Neuron (in vitro differentiated cells): Measurements from ENCODE around the gene AKAP8L.

ENCODE experiments used
- H2AFZ ChIP-seq: one replicate; pipeline ENCODE4 v1.6.1; 2013; ENCODE audit warnings: low read depth, mild to moderate bottlenecking, inconsistent platforms, low read length, moderate library complexity
- H3K27me3 ChIP-seq: one replicate; pipeline ENCODE4 v1.6.1; 2013; ENCODE audit warnings: low read length; ENCODE audit not compliant: insufficient read depth
- H3K36me3 ChIP-seq: one replicate; pipeline ENCODE4 v1.6.1; 2013; ENCODE audit warnings: low read length; ENCODE audit not compliant: insufficient read depth
- H3K4me1 ChIP-seq: one replicate; pipeline ENCODE4 v1.6.1; 2013; ENCODE audit warnings: low read length; ENCODE audit not compliant: insufficient read depth
- H3K4me3 ChIP-seq: 2 replicates; pipeline ENCODE4 v1.5.1; 2013; ENCODE audit warnings: mild to moderate bottlenecking, low read length, moderate library complexity
- H3K9me3 ChIP-seq: one replicate; pipeline ENCODE4 v1.6.1; 2013; ENCODE audit warnings: low read length

Gene AKAP8L

DNA sequence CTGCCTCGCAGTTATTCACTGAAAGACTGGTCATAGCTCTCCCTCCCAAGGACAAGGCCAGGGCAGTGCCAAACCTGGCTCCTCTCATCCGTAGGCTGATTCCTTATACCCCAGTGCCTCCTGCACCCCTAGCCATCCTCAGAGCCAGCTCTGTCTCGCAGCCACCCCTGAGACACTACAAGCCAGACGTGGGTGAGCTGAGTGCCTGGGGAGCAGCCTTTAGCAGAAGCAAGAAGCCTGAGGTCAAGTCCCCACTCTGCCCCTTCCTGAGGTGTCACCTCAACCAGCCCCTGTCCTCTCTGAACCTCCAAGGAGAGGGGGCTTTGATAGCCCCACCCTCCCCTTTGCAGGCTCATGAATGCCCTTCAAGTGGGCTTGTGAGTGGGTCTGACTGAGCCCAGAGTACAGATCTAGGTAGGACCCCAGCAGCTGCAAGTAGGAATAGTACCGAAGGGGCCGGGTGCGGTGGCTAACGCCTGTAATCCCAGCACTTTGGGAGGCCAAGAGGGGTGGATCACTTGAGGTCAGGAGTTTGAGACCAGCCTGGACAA lies 14.8 kb upstream of the AKAP8L start:
- Histone ChIP-seq H3K9me3 (no peaks in the 10 kb centered on the region), H3K4me3 (peak overlapping the region; percentile 81), H3K36me3 (peaks cover 15% of the 10 kb centered on the region), H2AFZ (peak overlapping the region; percentile 96), H3K27me3 (no peaks in the 10 kb centered on the region), H3K4me1 (peaks cover 17% of the 10 kb centered on the region)

GRCh38 chr19:15432629-15433518 lies 14.1 kb upstream of the AKAP8L start:
- H3K4me1 ChIP-seq = peaks cover 17% of the 10 kb centered on the region
- H3K9me3 ChIP-seq = no peaks in the 10 kb centered on the region
- no peaks in the 10 kb centered on the region for H3K27me3 ChIP-seq
- peak overlapping the region; percentile 81 for H3K4me3 ChIP-seq
- peak overlapping the region; percentile 96 for H2AFZ ChIP-seq
- H3K36me3 ChIP-seq = peaks cover 20% of the 10 kb centered on the region

DNA sequence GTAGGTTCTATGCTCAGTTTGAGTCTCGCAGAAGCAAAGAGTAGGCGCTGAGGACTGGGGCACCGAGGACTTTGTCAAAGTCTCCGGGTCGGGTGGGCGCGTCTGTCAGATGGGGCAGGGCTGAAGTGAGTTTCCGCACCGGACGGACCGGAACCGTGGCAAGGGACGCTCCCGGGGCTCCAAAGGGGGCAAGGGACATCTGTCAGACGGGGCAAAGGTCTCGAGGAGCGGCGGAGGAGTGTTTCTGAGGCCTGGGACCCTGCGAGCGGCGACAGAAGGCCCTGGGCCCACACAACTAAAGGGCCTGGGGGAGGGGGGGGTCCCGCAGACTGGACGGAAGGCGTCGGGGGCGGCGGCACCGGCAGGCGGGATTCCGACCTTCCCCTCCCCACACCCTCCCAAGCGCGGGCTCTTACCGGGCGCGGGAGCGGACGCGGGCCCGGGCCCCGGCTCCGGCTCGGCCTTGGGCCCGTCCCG lies 13.3 kb upstream of the AKAP8L start:
- no peak overlapping the region for H2AFZ ChIP-seq
- H3K36me3 ChIP-seq = peaks cover 28% of the 10 kb centered on the region
- no peaks in the 10 kb centered on the region for H3K27me3 ChIP-seq
- H3K9me3 ChIP-seq = no peaks in the 10 kb centered on the region
- H3K4me1 ChIP-seq = peaks cover 17% of the 10 kb centered on the region
- H3K4me3 ChIP-seq = peak overlapping the region; percentile 81

GRCh38 chr19:15431396-15432017 lies 12.7 kb upstream of the AKAP8L start:
- Histone ChIP-seq H2AFZ (no peak overlapping the region), H3K9me3 (peaks cover 1% of the 10 kb centered on the region), H3K4me3 (peak overlapping the region; percentile 81), H3K36me3 (peaks cover 34% of the 10 kb centered on the region), H3K27me3 (no peaks in the 10 kb centered on the region), H3K4me1 (peaks cover 17% of the 10 kb centered on the region)

DNA sequence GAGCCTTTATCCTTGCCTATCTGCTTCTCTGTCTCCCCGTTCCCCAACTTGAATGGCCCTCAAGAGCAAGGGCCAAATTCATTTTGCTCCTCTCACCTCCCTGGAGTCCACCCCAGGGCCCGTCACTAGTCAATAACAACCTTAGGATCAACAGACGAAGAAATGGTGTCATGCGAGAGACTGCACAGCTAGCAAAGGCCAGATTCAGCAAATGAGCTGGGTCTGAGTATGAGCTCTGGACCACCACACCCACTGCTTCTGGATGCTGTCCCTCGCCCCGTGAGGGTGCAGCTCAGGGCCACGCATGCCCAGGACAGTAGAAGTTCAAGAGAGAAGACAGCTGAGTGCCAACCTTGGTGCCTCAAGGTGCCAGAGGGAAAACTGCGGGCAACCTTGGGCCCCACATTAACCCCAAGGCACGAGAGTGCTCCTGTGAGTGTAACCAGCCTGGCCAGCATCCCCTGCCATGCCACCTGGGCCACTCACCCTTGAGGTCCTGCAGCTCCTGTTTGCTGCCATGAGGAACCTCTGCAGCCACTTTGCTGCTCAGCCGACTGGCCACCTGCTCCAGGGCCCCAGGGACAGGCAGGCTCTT lies 11.8 kb upstream of the AKAP8L start:
- Histone ChIP-seq H3K4me3 (peak overlapping the region; percentile 81), H3K36me3 (peaks cover 41% of the 10 kb centered on the region)

DNA sequence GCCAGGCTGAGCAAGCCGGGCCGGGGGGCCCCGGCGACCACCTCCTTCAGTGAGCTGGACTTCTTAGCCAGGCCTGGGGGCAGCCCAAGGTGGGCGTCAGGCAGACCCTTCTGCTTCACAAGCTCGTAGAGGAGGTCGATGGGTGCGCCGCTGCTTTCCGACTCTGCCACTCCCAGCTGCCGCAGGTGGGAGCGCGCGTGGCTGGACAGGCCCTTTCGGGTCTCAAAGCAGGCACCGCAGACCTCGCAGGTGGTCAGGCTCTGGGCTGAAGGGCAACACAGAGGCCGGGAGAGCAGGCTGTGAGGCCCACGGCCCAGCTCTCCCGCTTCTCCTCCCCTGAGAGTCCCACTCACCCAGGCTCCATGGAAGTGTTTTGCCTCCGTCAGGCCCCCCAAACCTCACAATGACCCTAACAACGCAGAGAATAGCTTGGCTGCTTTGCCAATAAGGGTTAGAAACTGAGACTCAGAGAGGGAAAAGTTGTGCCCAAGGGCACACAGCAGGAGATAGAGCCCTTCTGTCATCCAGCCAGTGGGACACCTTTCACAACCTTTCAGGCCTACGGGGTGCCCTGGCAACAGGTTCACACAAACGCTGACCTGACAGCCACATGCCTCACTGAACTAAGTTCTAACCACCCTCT lies 11.2 kb upstream of the AKAP8L start:
- no peaks in the 10 kb centered on the region for H3K27me3 ChIP-seq
- H3K36me3 ChIP-seq = peaks cover 46% of the 10 kb centered on the region
- no peak overlapping the region for H3K4me3 ChIP-seq
- peaks cover 17% of the 10 kb centered on the region for H3K4me1 ChIP-seq
- H2AFZ ChIP-seq = no peak overlapping the region
- H3K9me3 ChIP-seq = peaks cover 3% of the 10 kb centered on the region

More for the DNA sequence above, 11.8 kb upstream of the AKAP8L start:
- no peak overlapping the region for H2AFZ ChIP-seq
- no peaks in the 10 kb centered on the region for H3K27me3 ChIP-seq
- H3K9me3 ChIP-seq = peaks cover 3% of the 10 kb centered on the region
- H3K4me1 ChIP-seq = peaks cover 17% of the 10 kb centered on the region

DNA sequence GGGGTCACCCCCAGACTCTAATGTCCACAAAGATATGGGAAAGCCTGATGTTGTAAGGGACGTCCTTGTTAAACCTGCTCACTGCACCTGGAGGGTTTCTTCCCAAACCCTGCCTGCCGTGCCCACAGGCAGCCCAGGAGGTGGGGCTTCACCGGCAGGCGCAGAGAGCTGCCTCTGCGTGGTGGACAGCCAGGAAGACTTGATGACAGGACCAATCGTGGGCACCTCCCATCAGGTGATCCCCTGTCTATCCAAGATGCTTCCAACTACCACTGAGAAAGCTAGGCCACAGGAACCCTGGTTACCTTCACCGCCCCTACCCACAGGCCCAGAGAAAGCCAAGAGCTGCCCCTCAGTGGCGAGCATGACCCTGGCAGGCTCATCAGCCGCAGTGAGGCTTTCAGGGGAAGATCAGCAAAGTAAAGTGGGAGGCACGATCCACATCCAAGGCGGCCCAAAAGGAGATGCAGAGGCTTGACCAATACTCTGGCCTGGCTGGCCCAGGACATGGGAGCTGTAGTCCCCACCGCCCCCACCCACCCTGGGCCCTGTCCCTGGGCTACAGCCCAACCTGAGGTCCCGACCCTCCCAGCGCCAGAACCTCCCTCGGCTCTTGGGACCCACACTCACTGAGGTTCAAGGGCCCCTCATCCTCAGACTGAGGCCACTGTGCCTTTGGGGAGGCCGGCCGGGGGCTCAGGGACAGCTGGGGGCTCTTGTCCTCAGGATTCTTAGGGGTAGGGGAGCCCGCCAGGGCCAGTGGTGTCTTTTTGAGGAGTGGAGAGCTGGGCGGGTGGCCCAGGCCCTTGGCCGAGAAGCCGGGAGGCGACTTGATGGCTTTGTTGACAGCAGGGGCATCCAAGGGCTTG lies 10.4 kb upstream of the AKAP8L start:
- Histone ChIP-seq H2AFZ (no peak overlapping the region), H3K27me3 (no peaks in the 10 kb centered on the region), H3K4me3 (no peak overlapping the region), H3K36me3 (peaks cover 54% of the 10 kb centered on the region), H3K9me3 (peaks cover 3% of the 10 kb centered on the region), H3K4me1 (peaks cover 17% of the 10 kb centered on the region)

- no peaks in the 10 kb centered on the region for H3K27me3 ChIP-seq
- H3K4me1 ChIP-seq = peaks cover 17% of the 10 kb centered on the region
- H3K4me3 ChIP-seq = no peak overlapping the region
- no peak overlapping the region for H2AFZ ChIP-seq
- H3K9me3 ChIP-seq = peaks cover 12% of the 10 kb centered on the region
- H3K36me3 ChIP-seq = peaks cover 66% of the 10 kb centered on the region
These were observed 9.2 kb upstream of the AKAP8L start for GRCh38 chr19:15427991-15428471.

- H2AFZ ChIP-seq = no peak overlapping the region
- H3K4me1 ChIP-seq = peaks cover 17% of the 10 kb centered on the region
- peaks cover 12% of the 10 kb centered on the region for H3K9me3 ChIP-seq
- peaks cover 73% of the 10 kb centered on the region for H3K36me3 ChIP-seq
- no peaks in the 10 kb centered on the region for H3K27me3 ChIP-seq
- H3K4me3 ChIP-seq = no peak overlapping the region
These were observed 8.5 kb upstream of the AKAP8L start for GRCh38 chr19:15427350-15427700.

DNA sequence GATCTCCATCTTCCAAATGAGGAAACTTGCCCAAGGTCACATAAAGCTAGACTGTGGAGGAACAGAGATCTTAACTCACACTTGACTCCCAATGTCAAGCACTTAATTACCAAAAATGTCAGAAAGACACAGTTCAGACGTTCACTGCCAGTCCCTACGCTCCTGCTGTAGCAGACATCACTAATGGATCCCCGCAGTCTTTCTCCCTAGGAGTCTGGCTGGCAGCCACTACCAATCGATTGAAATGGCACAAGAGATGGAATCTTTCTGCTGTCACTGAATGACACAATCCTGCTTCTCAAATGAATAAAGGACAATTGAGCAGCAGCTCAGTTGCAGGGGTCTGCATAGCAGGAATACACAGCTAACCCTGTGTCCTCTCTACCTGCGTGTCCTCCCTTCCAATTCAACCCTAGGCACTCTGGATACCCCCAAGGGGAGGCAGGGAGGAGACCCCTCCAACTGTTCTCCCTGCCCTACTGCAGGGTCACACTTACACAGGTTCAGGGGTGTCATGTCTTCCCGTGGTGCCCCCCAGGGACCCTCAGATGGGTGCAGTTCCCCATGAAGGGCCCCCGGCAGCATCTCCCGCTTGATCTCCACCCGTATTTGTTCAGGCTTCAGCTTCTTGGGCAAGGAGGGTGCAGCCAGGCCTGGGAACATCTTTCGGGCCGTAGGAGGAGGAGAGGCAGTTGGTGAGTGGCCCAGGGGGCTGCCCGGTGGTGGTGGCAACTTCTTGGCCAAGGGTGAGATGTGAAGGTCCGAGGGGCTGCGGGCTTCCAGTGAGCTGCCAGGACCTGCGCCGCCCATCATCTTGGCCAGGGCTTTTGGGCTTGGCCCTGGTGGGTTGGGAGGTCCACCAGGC lies 7.9 kb upstream of the AKAP8L start:
- Histone ChIP-seq H3K4me3 (no peak overlapping the region), H3K9me3 (peaks cover 12% of the 10 kb centered on the region), H3K4me1 (peaks cover 16% of the 10 kb centered on the region), H2AFZ (no peak overlapping the region), H3K36me3 (peaks cover 74% of the 10 kb centered on the region), H3K27me3 (no peaks in the 10 kb centered on the region)

DNA sequence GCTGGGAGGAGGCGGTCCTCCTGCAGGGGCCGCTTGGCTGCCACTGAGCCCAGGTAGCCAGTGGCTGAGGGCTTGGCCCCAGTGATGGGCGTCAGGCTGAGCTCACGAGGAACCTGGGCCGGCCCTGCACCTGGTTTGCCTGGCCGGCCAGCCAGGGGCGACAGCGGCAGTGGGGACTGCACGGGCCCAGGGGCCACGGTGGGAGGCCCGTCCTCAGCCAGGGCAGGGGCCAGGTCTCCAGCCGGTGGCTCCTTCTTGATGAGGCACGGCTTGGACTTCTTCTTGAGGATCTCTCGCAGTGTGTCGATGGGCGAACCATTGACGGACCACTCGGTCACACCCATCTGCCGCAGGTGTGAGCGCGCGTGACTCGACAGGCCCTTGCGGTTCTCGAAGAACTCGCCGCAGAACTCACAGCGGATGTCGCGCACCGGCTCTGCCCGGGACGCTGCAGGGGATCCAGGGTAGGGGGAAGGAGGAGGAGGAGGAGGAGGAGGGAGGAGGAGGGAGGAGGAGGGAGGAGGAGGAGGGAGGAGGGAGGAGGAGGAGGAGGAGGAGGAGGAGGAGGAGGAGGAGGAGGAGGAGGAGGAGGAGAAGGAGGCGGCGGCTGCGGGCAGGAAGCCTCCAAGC lies 6.6 kb upstream of the AKAP8L start:
- Histone ChIP-seq H3K4me3 (no peak overlapping the region), H2AFZ (no peak overlapping the region), H3K9me3 (peaks cover 12% of the 10 kb centered on the region), H3K36me3 (peaks cover 71% of the 10 kb centered on the region), H3K27me3 (no peaks in the 10 kb centered on the region), H3K4me1 (peaks cover 3% of the 10 kb centered on the region)
